NOMO-1 treated with DMSO at 0.1 percent for 48 hours (cell line): ENCODE data around the gene ISCA2.
"Not testable (repeated sequence)": the region's sequence is repeated elsewhere in the genome, so short reads cannot be mapped to it uniquely, and the experiment has no call there.

Source experiments
- DNase-seq: peaks from one replicate; lab custom pipeline; 2025; ENCODE audit not compliant: unreplicated experiment; lab: John Stamatoyannopoulos, UW

Gene ISCA2

DNA sequence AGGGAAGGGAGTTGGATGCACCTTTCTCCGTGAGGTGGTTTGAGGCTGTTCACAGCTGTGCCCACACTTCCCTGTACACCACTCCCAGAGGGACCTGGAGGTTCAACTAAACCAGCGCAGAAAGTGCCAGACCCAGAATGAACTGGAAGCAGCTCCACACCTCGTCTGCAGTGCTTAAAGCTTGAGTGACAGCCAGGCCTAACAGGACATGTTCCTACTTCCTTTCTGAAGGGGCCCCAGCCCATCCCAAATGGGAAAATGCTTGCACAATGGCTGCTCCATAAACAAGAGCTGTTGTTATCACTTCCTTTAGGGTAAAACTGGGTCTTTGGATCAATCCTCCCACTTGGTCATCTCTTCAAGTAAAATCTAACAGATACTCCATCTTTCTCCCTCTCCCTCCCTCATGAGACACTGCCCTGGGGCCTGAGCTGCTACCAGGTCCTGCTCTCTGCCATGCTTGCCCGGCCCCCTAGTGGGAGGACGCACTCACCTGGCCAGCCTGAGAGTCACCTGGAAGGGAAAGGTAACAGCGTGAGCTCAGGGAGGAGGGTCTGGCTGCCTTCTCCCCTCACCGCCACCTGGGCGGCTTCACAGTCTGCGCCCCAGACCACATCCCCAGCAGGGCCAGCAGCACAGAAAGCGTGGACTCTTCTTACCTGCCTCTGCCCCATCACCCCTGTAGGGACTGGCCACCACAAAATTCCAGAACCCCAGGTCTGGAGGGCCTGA lies 33.5 kb downstream of the ISCA2 start:
- no peak for DNase-seq

DNA sequence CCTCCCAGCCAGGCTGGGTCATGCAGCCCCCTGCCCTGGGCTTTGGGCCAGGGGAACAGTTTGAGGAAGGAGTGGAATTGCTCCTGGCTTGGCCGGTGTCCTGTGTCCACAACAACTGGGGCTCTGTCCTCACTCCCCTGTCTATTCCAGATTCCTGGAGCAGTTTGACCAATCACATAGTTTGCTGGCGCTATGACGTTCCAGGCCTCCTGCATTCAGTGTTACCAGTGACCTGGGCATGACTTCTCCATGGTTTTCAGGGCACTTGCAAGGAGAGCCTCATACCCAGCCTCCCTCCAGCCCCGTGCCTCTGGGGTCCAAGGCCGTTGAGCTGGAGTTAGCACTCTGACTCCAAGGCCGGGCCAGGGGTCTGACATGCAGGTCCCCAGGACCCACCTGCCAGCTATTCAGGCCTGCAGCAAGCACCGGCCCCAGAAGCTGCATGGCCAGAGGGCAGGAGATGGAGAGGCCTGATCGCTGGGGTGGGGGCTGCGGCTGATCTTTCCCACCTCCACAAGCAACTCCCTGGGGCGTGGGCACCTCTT lies 34.2 kb downstream of the ISCA2 start:
- DNase-seq: no peak

DNA sequence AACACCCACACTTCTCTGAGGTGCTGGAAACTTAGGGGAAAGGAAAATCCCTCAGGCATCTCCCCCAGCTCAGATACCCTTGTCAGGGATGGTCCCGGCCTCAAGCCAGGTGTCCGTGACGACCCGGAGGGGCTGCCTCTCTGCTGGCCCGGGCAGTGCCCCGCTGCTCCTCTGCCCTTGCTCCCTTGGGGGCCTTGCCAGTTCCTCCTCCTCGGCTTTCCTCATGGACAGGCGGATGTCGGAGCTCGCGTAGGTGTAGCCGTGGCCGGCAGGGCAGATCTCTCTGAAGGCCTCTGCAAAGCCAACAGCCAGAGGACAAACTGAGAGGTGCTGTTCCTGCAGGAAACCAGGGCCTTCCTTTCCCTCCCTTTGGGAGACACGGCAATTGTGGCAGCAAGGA lies 34.8 kb downstream of the ISCA2 start:
- no peak for DNase-seq

DNA sequence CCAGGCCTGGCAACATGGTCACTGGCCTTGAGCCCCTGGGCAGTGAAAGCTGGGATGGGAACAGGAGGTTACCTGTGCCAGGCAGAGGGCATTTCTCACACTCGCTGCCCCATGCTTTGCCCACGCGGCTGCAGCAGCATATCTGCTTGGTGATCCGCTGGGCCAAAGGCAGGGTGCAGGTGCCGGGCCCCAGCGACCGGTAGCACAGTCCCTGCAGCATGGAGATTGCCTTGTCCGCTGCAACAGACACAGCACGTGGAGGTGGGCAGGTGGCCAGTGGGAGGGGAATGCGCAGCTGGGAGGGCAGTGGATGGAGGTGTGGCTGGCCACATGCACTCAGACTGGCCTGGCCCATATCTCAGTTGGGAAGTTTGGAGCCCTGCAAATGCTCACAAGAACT lies 35.3 kb downstream of the ISCA2 start:
- no peak for DNase-seq

DNA sequence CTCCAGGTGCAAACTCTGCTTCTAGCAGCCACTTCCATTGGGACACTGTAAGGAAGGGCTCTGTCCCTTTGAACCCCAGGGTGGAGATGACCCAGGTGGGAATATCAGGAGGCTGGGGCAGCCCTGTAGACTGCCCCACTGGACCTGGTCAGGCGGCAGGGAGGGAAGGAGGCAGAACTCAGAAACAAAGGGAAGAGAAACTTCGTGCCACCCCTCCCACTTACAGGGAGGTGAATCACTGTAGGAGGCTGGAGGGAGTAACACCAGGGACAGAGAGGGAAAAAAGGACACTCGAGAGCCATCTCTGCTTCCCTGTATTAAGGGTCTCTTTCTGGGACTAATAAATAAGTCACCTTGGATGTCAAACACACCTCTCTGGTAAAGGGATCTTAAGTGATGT lies 37.4 kb downstream of the ISCA2 start:
- no peak for DNase-seq

DNA sequence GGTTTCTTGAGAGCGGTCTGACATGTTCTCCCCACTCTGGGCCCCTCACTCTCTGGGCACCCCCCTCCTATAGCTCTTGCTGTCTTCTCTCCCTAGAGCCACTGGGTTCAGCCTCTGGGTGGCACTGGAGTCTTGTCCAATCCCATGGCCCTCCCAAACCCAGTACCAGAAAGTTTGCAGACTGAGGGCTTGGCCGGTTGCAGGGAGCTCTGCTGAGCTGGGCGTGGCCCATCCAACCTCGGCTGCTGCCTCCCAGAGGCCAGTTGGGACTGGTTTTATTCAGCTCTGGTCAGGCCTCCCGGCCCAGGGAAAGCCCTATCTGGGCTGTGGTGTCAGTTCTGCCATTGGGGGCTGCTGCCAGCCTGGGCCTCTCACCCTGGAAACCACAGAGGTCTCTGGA lies 37.9 kb downstream of the ISCA2 start:
- DNase-seq: no peak

DNA sequence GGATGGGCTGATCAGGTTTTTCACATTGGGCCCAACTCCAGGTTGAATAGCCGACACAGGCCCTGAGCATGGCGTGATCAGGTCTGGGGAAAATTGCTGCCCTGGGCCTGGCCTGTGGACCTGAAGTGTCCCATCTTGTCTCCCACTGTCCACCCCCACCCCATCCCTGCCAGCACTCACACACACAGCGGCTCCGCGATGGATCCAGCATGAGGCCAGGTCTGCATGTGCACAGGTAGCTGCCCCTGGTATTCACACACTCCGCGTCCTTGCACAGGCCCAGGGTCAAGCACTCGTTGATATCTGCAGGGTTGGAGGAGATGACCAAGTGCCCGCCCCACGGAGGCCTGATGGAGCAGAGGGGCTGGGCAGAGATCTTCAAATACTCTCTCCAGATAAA lies 38.7 kb downstream of the ISCA2 start:
- DNase-seq: no peak

DNA sequence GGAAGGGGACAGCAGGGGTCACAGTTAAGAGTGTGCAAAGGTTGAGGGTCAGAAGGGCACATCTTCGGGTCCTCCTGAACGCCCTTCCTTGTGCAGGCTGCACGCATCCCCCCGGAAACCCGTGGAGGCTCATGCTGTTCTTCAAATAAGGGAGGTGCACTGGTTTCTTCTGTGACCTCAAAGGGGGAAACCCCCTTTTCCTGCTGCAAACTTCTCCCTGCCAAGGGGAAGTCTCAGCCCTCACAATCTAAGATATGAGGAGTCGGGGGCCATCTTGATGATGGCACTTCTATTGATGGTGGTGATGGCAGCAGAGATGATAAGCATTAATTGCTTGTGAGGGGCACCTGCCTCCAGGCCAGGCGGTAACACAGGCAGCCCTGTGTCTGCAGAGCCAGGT lies 40.0 kb downstream of the ISCA2 start:
- no peak for DNase-seq

DNA sequence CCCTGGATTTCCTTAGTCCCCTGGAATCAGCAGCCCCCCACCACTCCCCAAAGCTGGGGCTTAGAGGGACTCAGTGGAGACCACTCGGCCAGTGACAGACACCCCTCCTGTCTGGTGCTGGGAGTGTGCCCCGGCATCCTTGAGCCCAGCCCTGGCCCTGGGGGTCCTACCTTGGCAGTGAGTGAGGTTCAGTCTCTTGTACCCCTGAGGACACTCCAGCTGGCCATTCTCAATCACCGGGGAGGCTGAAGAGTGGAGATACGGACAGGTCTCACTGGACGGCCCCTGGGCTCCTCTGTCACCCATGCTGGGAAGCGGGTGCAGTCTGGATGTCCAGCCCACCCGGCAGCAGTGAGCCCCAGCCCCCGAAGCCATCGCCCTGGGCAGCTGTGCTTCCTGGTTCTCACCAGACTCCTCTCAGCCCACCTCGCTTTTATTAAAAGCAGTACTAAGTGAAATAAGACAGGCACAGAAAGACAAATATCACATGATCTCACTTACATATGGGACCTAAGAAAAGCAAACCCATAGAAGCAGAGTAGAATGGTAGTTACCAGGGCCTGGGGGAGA lies 42.3 kb downstream of the ISCA2 start:
- no peak for DNase-seq

DNA sequence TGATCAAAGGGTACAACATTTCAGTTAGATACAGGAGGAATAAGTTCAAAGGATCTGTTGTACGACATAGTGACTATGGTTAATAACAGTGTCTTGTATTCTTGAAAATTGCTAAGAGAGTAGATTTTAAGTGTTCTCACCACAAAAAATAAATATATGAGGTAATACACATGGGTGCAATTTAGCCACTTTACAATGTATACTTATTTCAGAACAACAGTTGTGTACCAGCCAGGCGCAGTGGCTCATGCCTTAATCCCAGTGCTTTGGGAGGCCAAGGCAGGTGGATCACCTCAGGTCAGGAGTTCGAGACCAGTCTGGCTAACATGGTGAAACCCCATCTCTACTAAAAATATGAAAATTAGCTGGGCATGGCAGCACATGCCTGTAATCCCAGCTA lies 42.8 kb downstream of the ISCA2 start:
- not testable (repeated sequence) for DNase-seq

DNA sequence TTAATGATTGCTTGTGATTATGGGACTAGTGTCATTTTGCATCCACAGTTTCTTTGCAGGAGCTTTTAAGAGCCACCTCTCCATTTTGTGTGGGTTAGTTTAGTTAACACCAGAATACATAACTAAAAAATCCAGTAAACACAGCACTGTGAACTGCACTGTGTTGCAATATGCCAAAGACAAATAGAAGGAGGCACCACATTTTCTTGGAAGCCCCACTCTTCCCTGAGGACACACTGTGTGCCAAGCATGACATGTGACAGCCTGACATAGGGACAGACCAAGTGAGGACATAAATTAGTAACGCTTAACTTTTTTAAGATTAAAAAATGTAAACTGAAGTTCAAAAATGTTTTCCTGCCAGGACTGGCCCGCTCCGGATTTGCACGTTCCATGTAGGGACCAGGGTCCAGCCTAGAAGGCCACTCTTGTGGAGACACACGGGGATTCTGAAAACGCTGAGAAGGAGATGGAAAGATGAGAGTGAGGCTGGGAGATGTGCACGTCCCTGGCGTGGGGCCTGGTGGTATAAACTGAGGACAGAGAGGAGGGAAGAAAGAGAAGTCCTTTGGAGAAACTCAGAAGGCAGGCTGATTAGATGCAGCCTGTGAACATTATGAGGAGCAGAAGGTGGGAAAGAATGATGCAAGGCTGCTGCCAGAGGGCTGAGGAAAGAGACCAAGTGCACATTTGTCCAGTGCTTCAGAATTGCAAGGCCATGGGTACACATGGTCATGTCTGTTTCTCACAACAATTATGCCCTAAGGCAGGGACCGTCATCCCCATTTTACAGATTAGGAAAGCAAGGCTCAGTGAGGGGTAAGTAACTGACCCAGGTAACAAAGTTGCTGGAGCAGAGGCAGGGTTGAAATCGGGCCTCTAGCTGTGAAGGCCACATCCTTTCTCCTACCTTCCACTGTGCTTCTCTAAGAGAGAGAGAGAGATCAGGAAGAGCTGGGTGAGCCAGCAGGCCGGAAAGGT lies 45.1 kb downstream of the ISCA2 start:
- DNase-seq: no peak

DNA sequence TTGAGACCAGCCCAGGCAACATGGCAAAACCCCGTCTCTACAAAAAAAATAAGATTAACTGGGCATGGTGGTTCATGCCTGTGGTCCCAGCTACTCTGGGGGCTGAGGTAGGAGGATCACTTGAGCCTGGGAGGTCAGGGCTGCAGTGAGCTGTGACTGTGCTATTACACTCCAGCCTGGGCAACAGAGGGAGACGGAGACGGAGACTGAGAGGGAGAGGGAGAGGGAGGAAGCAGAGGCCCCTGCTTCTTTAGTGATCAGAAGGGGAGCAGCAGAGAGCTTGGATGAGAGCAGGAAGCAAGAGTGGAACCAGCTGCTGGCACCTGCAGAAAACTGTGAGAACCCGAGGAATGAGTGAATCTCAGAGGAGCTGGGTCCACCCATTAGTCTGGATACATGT lies 45.9 kb downstream of the ISCA2 start:
- DNase-seq: no peak

DNA sequence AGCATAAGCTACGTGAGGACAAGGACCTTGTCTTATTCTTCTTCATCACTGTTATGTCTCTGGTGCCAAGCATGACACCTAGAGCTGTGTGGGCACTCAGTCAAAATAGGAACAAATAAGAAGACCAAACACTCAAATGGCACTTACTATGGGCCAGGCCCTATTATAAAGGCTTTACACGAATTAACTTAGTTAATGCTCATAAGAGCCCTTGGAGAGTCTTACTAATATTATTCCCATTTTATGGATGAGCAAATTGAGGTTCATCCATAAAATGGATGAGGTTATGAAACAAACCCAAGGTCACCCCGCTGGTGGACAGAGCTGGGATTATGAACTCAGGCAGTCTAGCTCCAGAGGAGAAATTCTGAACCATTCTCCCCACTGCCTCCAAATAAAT lies 47.7 kb downstream of the ISCA2 start:
- no peak for DNase-seq

DNA sequence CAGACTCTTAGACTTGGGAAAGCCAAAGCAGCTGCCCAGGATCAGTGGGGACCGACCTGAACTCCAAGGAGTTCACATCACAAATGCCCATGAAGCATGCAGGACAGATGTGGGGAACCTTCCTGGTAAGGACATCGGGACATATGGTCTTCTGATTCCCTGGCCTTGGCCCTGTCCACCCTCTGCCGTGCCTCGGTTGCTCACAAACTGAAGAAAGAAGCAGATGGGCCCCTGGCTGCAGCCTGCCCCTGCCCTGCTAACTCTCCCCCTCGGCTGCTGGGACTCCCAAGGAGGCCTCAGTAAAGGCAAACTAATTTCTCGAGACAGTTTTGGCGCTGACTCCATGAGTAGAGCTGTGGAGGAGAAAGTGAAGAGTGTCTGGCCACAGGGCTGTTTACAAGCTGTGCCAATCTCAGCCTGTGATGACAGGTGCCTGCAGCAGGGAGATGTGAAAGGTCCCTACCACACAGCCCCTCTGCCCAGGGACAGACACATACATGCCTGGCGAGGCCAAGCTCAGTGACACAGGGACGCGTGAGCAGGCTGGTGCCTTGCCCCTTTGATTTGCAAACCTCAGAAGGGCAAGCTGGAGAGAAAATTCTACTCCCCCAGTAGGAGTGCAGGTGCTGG lies 48.6 kb downstream of the ISCA2 start:
- no peak for DNase-seq

DNA sequence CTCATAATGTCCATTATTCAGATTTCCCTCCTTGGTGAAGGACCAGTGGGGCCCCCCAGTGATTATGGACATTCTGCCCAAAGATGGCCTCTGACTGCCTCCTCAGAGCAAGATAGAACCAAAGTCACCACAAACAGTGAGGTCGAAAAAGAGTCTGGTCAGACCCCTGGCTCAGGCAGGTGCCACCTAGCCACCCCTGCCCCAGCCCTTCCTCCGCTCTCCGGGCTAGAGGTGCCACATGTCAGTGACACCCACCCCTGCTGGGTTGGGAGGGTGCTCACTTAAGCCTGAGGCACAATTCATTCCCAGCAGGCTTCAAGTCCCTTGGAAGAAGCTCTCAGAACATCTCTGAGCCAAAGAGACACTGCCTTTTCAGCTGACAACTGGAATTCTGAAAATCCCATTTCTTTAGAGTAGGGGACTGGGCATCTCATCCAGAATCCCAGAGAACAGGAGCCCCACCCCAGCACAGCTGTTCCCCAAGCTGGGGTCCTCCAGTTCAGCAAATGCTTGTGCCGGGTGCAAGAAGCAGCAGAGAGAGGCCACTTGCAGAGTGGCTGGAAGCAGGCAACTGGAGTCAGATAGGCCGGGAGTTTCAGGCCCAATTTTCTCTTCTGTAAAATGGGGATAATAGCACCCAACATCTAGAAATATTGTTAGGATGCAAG lies 50.3 kb downstream of the ISCA2 start:
- no peak for DNase-seq

DNA sequence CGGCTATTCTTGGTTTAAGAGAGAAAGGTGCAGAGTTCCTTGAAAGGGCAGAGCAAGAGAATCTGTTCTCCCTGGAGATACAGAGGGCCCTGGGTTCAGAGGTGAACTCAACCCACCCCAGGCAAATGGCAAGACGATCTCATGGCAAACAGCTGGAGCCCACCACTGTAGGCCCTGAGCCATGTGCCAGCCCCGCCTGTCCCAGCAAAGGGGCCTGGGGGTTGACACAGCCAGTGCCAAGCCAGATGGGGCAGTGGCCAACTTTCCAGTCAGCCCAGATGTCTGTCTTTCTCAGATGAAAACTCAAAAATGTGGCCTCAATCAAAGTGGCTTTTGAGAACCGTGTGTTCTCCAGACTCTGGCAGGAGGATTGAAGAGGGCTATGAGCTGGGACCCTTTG lies 51.8 kb downstream of the ISCA2 start:
- no peak for DNase-seq

DNA sequence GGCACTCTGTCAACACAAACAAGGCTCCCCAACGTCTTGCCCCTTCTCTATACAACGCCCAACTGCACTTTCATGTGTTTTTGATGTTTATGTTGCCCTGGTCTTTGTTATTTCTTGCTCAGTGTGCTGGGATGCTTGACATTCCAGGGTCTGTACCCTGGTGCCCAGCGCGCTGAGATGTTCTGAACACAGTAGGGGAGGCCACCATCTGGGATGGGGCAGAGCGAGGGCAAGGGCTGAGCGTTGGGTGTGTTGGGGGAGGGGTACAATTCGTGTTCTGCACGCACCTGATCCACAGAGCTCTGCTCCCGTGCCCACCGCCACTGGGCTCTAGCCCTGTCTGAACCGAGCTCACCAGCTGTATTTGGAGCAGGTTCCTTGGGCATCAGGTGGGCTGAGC lies 52.9 kb downstream of the ISCA2 start:
- DNase-seq: no peak
